ENCODE results near the gene CORO2B. TPM values are rescaled to one million over a fixed set of nuclear protein-coding genes. Genes with fewer than 3 reads are reported as not detected.

Gene CORO2B
- total RNA-seq, 1 experiment from 2014 or later: 3.8 TPM

DNA sequence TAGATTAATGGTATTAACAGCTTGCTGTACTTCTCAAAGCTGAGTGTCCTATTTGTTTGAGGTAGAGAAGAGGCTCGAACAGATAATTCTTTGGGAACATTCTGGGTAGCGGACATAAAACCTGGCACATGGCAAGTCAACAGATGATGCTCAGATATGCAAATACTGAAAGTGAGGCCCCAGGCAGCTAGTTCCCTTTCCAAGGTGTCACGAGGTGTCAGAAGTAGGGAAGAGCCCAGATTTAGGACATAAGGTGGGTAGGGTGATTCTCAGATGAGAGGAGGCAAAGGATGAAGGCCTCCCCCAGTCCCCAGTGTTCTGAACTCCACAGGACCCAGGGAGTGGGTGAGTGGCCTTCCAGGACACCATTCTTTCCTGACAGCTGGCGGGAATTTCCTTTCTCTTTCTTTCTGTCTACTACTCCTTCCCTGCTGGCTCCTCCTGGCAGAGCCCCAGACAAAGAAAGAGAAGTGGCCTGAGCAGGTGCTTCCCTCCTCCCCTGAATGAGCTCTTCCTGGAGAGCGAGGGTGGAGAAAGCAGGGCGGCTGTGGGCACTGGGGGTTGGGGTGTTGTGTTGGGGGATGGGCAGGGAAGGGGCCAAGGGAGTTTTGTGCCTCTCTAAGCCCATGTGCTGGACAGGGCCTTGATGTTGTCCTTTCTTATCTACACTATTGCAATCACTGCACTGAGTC is 87.5 kb downstream of the CORO2B start:
- DNase-seq (ENCODE audit: low spot score): no peak
- Histone ChIP-seq H3K9me3 (ENCODE audit: low read depth, low read length, poor library complexity, severe bottlenecking) (no peaks in the 10 kb centered on the region), H3K4me3 (ENCODE audit: low read depth, low read length, poor library complexity, severe bottlenecking) (no peak overlapping the region), H3K27me3 (replicated peaks; ENCODE audit: insufficient read depth, low read depth, low read length, poor library complexity) (no peaks in the 10 kb centered on the region), H3K36me3 (ENCODE audit: insufficient read depth, low read length, poor library complexity, severe bottlenecking) (no peaks in the 10 kb centered on the region), H3K27ac (ENCODE audit: low read depth, low read length, poor library complexity, severe bottlenecking) (no peak overlapping the region), H3K4me1 (ENCODE audit: insufficient read depth, low read length, poor library complexity, severe bottlenecking) (no peaks in the 10 kb centered on the region)
- ChIA-PET POLR2A (ENCODE audit: low non-redundant PET) (interaction anchor here (1.0 kb wide), 1 partner anchor 13 kb away, joined by 6 read pairs; no protein-coding TSS in a partner anchor), CTCF (no interaction called here)
- intact Hi-C loops (cut with micrococcal nuclease; ENCODE audit: unreplicated experiment): no loop called here
- BruUV-seq (replicated peaks): no TSS peak
- TF ChIP-seq, protein P1, sequence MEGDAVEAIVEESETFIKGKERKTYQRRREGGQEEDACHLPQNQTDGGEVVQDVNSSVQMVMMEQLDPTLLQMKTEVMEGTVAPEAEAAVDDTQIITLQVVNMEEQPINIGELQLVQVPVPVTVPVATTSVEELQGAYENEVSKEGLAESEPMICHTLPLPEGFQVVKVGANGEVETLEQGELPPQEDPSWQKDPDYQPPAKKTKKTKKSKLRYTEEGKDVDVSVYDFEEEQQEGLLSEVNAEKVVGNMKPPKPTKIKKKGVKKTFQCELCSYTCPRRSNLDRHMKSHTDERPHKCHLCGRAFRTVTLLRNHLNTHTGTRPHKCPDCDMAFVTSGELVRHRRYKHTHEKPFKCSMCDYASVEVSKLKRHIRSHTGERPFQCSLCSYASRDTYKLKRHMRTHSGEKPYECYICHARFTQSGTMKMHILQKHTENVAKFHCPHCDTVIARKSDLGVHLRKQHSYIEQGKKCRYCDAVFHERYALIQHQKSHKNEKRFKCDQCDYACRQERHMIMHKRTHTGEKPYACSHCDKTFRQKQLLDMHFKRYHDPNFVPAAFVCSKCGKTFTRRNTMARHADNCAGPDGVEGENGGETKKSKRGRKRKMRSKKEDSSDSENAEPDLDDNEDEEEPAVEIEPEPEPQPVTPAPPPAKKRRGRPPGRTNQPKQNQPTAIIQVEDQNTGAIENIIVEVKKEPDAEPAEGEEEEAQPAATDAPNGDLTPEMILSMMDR (conservative IDR thresholded peaks at IDR 0.05; ENCODE audit: low read depth, low read length): no peak
- no peak for TF ChIP-seq EZH2 (IDR thresholded peaks at IDR 0.05; ENCODE audit: borderline replicate concordance, low read depth, low read length, poor library complexity, severe bottlenecking)

DNA sequence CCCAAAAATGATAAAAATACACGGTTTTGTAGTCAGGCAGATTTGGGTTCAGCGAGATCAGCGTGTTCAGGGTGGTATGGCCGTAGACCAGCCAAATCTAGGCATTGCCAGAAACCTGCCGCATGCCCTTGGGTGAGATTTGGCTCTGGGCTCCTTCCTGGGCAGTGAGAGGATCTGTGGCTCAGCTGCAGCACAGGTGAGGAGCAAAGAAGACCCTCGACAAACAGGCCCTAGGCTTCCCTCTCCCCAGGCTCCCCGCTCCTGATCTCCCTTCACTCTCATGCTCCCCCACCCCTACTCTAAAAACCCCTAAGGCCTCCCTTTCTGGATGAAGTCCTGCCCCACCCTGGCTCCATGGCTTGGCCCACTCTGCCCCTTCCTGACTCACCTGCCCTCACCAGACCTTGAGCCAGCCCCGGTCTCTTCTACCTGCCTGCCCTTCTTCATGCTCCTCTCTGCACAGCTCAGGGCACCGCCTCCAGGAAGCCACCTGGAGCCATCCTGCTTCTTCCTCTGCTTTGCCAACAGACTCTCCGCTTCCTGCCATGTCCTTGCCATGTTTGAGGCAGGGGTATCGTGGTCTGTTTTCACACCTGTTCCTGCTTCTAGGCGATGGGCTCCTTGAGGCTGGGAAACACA is 88.1 kb downstream of the CORO2B start:
- ChIA-PET POLR2A (ENCODE audit: low non-redundant PET) (no interaction called here), CTCF (no interaction called here)
- intact Hi-C loops (cut with micrococcal nuclease; ENCODE audit: unreplicated experiment): no loop called here
- no TSS peak for BruUV-seq (replicated peaks)
- H3K27ac ChIP-seq (ENCODE audit: low read depth, low read length, poor library complexity, severe bottlenecking): no peak overlapping the region
- H3K4me3 ChIP-seq (ENCODE audit: low read depth, low read length, poor library complexity, severe bottlenecking): no peak overlapping the region
- H3K36me3 ChIP-seq (ENCODE audit: insufficient read depth, low read length, poor library complexity, severe bottlenecking): no peaks in the 10 kb centered on the region
- H3K27me3 ChIP-seq (replicated peaks; ENCODE audit: insufficient read depth, low read depth, low read length, poor library complexity): no peaks in the 10 kb centered on the region
- H3K4me1 ChIP-seq (ENCODE audit: insufficient read depth, low read length, poor library complexity, severe bottlenecking): no peaks in the 10 kb centered on the region
- TF ChIP-seq EZH2 (IDR thresholded peaks at IDR 0.05; ENCODE audit: borderline replicate concordance, low read depth, low read length, poor library complexity, severe bottlenecking): no peak
- TF ChIP-seq, protein P1 (conservative IDR thresholded peaks at IDR 0.05; ENCODE audit: low read depth, low read length): no peak
- DNase-seq (ENCODE audit: low spot score): no peak
- no peaks in the 10 kb centered on the region for H3K9me3 ChIP-seq (ENCODE audit: low read depth, low read length, poor library complexity, severe bottlenecking)

DNA sequence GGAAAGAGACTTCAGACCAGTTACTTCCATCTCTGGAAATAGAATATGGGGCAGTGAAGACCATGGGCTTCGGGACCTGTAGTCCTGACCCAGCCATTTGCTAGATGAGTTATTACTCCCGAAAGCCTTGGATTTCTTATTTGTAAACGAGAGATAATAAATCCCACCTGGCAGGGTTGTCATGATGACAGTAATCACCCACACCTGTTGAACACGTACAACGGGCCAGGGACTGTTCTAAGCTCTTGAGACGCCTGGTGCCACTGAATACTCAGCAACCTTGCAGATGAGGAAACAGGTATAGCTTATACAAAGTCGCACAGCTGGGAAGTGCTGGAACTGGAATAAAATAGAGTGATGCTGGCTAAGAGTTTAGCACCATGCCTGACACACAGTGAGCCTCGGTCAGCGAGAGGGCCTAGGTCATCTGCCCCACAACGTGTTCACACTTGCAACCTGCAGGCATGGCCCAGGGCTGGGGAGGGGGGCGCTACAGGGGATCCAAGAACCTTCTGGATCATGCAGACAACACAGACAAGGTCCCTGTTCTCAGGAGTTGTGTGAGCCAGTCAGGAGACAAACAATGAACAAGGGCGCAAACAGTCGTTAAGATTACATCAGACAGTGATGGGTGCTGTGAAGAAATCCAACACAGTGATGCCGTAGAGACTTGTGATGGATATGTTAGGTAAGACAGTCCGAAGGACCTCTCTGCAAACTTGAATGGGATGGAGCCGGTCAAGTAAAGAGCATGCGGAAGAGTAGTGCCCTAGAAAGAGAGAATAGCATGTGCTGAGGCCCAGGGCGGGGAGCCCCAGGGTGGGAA is 89.2 kb downstream of the CORO2B start:
- no peak for TF ChIP-seq EZH2 (IDR thresholded peaks at IDR 0.05; ENCODE audit: borderline replicate concordance, low read depth, low read length, poor library complexity, severe bottlenecking)
- TF ChIP-seq, protein P1 (conservative IDR thresholded peaks at IDR 0.05; ENCODE audit: low read depth, low read length): no peak
- Histone ChIP-seq H3K4me1 (ENCODE audit: insufficient read depth, low read length, poor library complexity, severe bottlenecking) (no peaks in the 10 kb centered on the region), H3K9me3 (ENCODE audit: low read depth, low read length, poor library complexity, severe bottlenecking) (no peaks in the 10 kb centered on the region), H3K27ac (ENCODE audit: low read depth, low read length, poor library complexity, severe bottlenecking) (no peak overlapping the region), H3K4me3 (ENCODE audit: low read depth, low read length, poor library complexity, severe bottlenecking) (no peak overlapping the region), H3K27me3 (replicated peaks; ENCODE audit: insufficient read depth, low read depth, low read length, poor library complexity) (no peaks in the 10 kb centered on the region), H3K36me3 (ENCODE audit: insufficient read depth, low read length, poor library complexity, severe bottlenecking) (no peaks in the 10 kb centered on the region)
- BruUV-seq (replicated peaks): no TSS peak
- POLR2A ChIA-PET (ENCODE audit: low non-redundant PET): no interaction called here
- intact Hi-C loops (cut with micrococcal nuclease; ENCODE audit: unreplicated experiment): no loop called here
- CTCF ChIA-PET: no interaction called here
- no peak for DNase-seq (ENCODE audit: low spot score)

Measured in A673 (cell line).